K562 (cell line): ENCODE measurements around the gene FAAP100. TPM values are rescaled to one million over a fixed set of nuclear protein-coding genes. Genes with fewer than 3 reads are reported as not detected.

ENCODE experiments used
- ATAC-seq: fragments of 200-7000 bp; cut with Tn5 transposase; 3 replicates; pipeline ENCODE4 v1.9.1; 2020; ENCODE audit warnings: moderate library complexity
- BruUV-seq: library from RNA; stranded (reverse); fragments of 400-500 nt; replicated peaks from 2 replicates; lab custom pipeline; 2021; lab: Mats Ljungman, UMichigan
- CTCF ChIA-PET: fragments of 300-600 bp; formaldehyde crosslinking; extraction: SDS; loops from one replicate; lab custom pipeline; 2021; ENCODE audit warnings: low intra/inter-chr PET ratio; lab: Yijun Ruan, JAX
- POLR2A ChIA-PET: fragments of 300-600, 350-650 bp; sonication (Branson Sonifier 250); formaldehyde crosslinking; extraction: SDS; loops from one replicate; lab custom pipeline; 2021; ENCODE audit warnings: antibody characterized with exemption, inconsistent platforms; lab: Yijun Ruan, JAX
- DNase-seq, 4 experiments: peaks; one replicate each; pipeline versions ENCODE4 v3.0.0 to v3.0.0-alpha.2; 2011 to 2018; ENCODE audit warnings: low spot score in 3 of 4, mixed read lengths in 3 of 4; ENCODE audit errors: extremely low read depth in 1 of 4
- FAIRE-seq: peaks from 2 replicates; lab custom pipeline; 2011; peaks lifted over from hg19 to GRCh38; lab: Jason Lieb, UNC
- H2AFZ ChIP-seq: 2 replicates; pipeline ENCODE4 v1.6.0; 2011; ENCODE audit warnings: low read depth, low read length, control low read depth, inconsistent platforms
- H3K27ac ChIP-seq: fragments of 200-600 bp; 3 replicates; pipeline ENCODE4 v1.8.0; 2011; ENCODE audit warnings: low read depth, mild to moderate bottlenecking, control low read depth, inconsistent platforms, low read length, moderate library complexity, mixed read lengths; ENCODE audit errors: extremely low read depth
- H3K27me3 ChIP-seq, 2 experiments: fragments of 300-600 bp in 1 of 2; 2 replicates in 1 of 2; 3 replicates in 1 of 2; pipeline versions ENCODE4 v1.6.0 to v1.8.0; 2011; ENCODE audit warnings: inconsistent platforms in 2 of 2, low read length in 2 of 2, mild to moderate bottlenecking in 1 of 2, mixed read lengths in 1 of 2, moderate library complexity in 1 of 2; ENCODE audit not compliant: control insufficient read depth in 2 of 2, insufficient read depth in 2 of 2
- H3K36me3 ChIP-seq: fragments of 300-600 bp; 3 replicates; pipeline ENCODE4 v1.8.0; 2011; ENCODE audit warnings: mild to moderate bottlenecking, low read length, inconsistent platforms; ENCODE audit not compliant: control insufficient read depth, insufficient read depth
- H3K4me1 ChIP-seq, 2 experiments: fragments of 200-600 bp in 1 of 2; replicated peaks in 1 of 2; 2 replicates in 1 of 2; 3 replicates in 1 of 2; pipeline versions ENCODE4 v1.5.1 to v1.8.0; 2011; ENCODE audit warnings: inconsistent platforms in 2 of 2, low read length in 2 of 2, mild to moderate bottlenecking in 1 of 2, mixed read lengths in 1 of 2, moderate library complexity in 1 of 2; ENCODE audit not compliant: control insufficient read depth in 2 of 2, insufficient read depth in 2 of 2
- H3K4me2 ChIP-seq: 2 replicates; pipeline ENCODE4 v1.6.1; 2011; ENCODE audit warnings: low read length, control low read depth, inconsistent platforms, mixed read lengths; ENCODE audit not compliant: insufficient read depth
- H3K4me3 ChIP-seq: fragments of 200-600 bp; sonication (generic), shearing (Covaris generic); 2 replicates; pipeline ENCODE4 v1.5.1; 2016; ENCODE audit warnings: control low read depth, inconsistent platforms
- H3K79me2 ChIP-seq: fragments of 200-600 bp; 3 replicates; pipeline ENCODE4 v1.8.0; 2011; ENCODE audit warnings: low read length, inconsistent platforms; ENCODE audit not compliant: control insufficient read depth, insufficient read depth
- H3K9ac ChIP-seq, 2 experiments: 2 replicates each; pipeline versions ENCODE4 v1.6.0 to v1.6.1; 2011; ENCODE audit warnings: low read depth in 2 of 2, low read length in 2 of 2, control low read depth in 1 of 2, inconsistent platforms in 1 of 2, mild to moderate bottlenecking in 1 of 2, mixed read lengths in 1 of 2; ENCODE audit not compliant: insufficient read depth in 1 of 2
- H3K9me1 ChIP-seq: one replicate; pipeline ENCODE4 v1.6.0; 2011; ENCODE audit warnings: inconsistent platforms, mild to moderate bottlenecking, low read length, moderate library complexity; ENCODE audit not compliant: control insufficient read depth, insufficient read depth
- H3K9me3 ChIP-seq: replicated peaks from 2 replicates; pipeline ENCODE4 v1.5.1; 2011; ENCODE audit warnings: low read depth, low read length, inconsistent platforms; ENCODE audit not compliant: control insufficient read depth, insufficient read depth
- H4K20me1 ChIP-seq: replicated peaks from 2 replicates; pipeline ENCODE4 v1.6.1; 2011; ENCODE audit warnings: low read length, inconsistent platforms, mixed read lengths; ENCODE audit not compliant: control insufficient read depth, insufficient read depth
- ADNP ChIP-seq: fragments of 200-800 bp; sonication (Bioruptor generic); IDR thresholded peaks from 2 replicates; pipeline ENCODE4 v1.6.1; 2016; ENCODE audit warnings: missing genetic modification characterization, missing compliant biosample characterization
- CBFA2T2 ChIP-seq: fragments of 450-650 bp; conservative IDR thresholded peaks from 2 replicates; pipeline ENCODE4 v1.6.1; 2017; ENCODE audit warnings: mild to moderate bottlenecking
- FOSL1 ChIP-seq: fragments of 200-800 bp; sonication (Bioruptor generic); conservative IDR thresholded peaks from 2 replicates; pipeline ENCODE4 v1.6.1; 2016; ENCODE audit warnings: missing genetic modification characterization, missing compliant biosample characterization
- JUND ChIP-seq, 2 experiments: IDR thresholded peaks; 2 replicates in 1 of 2; 3 replicates in 1 of 2; pipeline ENCODE4 v1.6.1; 2011; ENCODE audit warnings: borderline replicate concordance in 2 of 2, low read depth in 2 of 2, low read length in 2 of 2, improper control_type of control experiment in 1 of 2, missing biosample characterization in 1 of 2, missing genetic modification characterization in 1 of 2, missing genetic modification reagents in 1 of 2
- POLR2A ChIP-seq: fragments of 450-650 bp; conservative IDR thresholded peaks from 2 replicates; pipeline ENCODE4 v1.6.1; 2016
- SOX6 ChIP-seq: fragments of 450-650 bp; IDR thresholded peaks from 2 replicates; pipeline ENCODE4 v1.6.1; 2014; ENCODE audit warnings: mild to moderate bottlenecking
- SUPT5H ChIP-seq: fragments of 450-650 bp; IDR thresholded peaks from 2 replicates; pipeline ENCODE4 v1.6.1; 2016
- WHSC1 ChIP-seq: IDR thresholded peaks from one replicate; pipeline ENCODE4 v1.6.1; 2012; ENCODE audit warnings: low read length, control low read depth, inconsistent platforms
- ZNF197 ChIP-seq: fragments of 200-800 bp; sonication (Bioruptor generic); IDR thresholded peaks from 2 replicates; pipeline ENCODE4 v1.6.1; 2016; ENCODE audit warnings: low read depth, missing genetic modification characterization, missing compliant biosample characterization
- WGBS: fragments of 100-300 bp; shearing (Covaris generic); methylation state at CpG from one replicate; pipeline ENCODE4 v1.1.6; 2016; ENCODE audit warnings: low coverage, mixed read lengths; ENCODE audit not compliant: insufficient coverage; ENCODE audit errors: missing lambda C conversion rate; 5-methylcytosine and 5-hydroxymethylcytosine counted together
- in situ Hi-C: fragments of 300-500 bp; cut with MboI; formaldehyde crosslinking; loops from 4 replicates; pipeline ENCODE4 v1.15.0; 2018; ENCODE audit warnings: inconsistent platforms, mixed read lengths
- intact Hi-C: fragments of 100-400 bp; cut with micrococcal nuclease; formaldehyde crosslinking; loops from 2 replicates; pipeline ENCODE4 v1.14.2; 2022
- polyA plus RNA-seq, 8 experiments: library from polyadenylated mRNA; depleted of rRNA in 4 of 8; stranded (reverse) in 5 of 8; unstranded in 3 of 8; fragments of >200 nt; fragmentation: Nextera tagmentation in 2 of 8; fragmentation: Illumina TruSeq in 1 of 8; extraction: Ambion mirVana in 2 of 8; extraction: Trizol in 1 of 8; gene quantifications; 2 replicates each; pipeline versions ENCODE4 v1.2.1 to v1.2.3, GENCODE V29; 2011 to 2014; ENCODE audit warnings: inconsistent platforms in 1 of 8, missing spikeins in 1 of 8
- total RNA-seq, 7 experiments: library from RNA; depleted of rRNA in 6 of 7; stranded (reverse); fragments of >200 nt in 6 of 7; fragmentation: Illumina TruSeq in 2 of 7; extraction: Trizol in 2 of 7; gene quantifications; 2 replicates each; pipeline versions ENCODE4 v1.2.1 to v1.2.3, GENCODE V29; 2011 to 2021; ENCODE audit warnings: low replicate concordance in 1 of 7
- TF ChIP-seq, protein P1 (sequence below), 2 experiments: fragments of 450-650 bp; IDR thresholded peaks; 2 replicates each; pipeline ENCODE4 v1.6.1; 2016
- TF ChIP-seq, protein P2 (sequence below), 2 experiments: IDR thresholded peaks; 2 replicates each; pipeline ENCODE4 v1.6.1; 2011; ENCODE audit warnings: borderline replicate concordance in 1 of 2, control low read depth in 1 of 2, low read depth in 1 of 2, low read length in 1 of 2, mild to moderate bottlenecking in 1 of 2, mixed read lengths in 1 of 2, moderate library complexity in 1 of 2; ENCODE audit not compliant: insufficient read depth in 1 of 2, insufficient read length in 1 of 2, poor library complexity in 1 of 2, severe bottlenecking in 1 of 2; ENCODE audit errors: extremely low read depth in 1 of 2
- TF ChIP-seq, protein P3 (sequence below): fragments of 250-450 bp; sonication (Bioruptor Pico); IDR thresholded peaks from 2 replicates; pipeline ENCODE4 v1.8.0; 2022; ENCODE audit warnings: inconsistent platforms
- TF ChIP-seq, protein P4 (sequence below), 3 experiments: fragments of 200-800 bp in 1 of 3; sonication (Bioruptor generic) in 1 of 3; sonication (generic) in 1 of 3; formaldehyde crosslinking in 1 of 3; IDR thresholded peaks; 2 replicates each; pipeline versions ENCODE4 v1.6.1 to v1.8.0; 2016 to 2022; ENCODE audit warnings: mild to moderate bottlenecking in 2 of 3, missing compliant biosample characterization in 2 of 3, missing genetic modification characterization in 2 of 3, missing genetic modification reagents in 1 of 3

The FAAP100 gene
- total and polyA plus RNA-seq, 9 of the 15 experiments (the other 6 are each of a cell fraction or from before 2014, with no cell fraction given): 0.31 to 51.2 (median 12.6) TPM

DNA sequence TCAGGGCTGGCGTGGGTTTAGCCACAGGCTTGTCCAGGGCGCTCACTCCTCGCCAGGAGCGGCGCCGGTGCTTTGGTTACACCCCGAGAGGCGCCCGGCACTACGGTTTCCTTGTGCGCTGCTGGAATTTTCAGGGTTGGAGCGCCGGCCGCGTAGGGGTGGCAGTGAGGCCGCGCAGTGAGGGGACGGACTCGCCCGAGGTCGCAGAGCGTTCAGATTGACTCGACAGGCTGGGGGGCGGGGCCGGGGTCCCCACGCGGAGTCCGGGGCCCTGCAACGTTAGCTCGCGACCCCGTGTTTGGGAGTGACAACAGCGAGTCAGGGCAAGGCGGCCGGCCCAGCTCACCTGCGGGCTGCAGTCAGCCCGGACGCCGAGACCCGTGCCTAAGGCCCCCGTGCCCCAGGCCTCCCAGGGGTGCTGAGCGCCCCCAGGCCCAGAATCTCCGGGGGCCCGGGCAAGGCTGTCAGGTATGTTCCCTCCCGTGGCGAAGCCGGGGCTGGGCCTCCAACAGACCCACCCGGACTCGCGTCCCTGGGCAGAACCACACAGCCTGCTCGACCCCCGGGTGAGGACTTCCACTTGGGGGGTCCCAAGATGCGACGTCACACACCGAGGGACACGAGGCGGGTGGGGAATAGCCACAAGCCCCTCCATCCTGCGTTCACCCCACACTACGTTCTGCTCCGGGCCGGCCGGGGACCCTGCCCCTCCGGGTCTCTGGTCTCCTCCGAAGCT, 38.2 kb downstream of the FAAP100 start (continued):
- TF ChIP-seq, protein P1, sequence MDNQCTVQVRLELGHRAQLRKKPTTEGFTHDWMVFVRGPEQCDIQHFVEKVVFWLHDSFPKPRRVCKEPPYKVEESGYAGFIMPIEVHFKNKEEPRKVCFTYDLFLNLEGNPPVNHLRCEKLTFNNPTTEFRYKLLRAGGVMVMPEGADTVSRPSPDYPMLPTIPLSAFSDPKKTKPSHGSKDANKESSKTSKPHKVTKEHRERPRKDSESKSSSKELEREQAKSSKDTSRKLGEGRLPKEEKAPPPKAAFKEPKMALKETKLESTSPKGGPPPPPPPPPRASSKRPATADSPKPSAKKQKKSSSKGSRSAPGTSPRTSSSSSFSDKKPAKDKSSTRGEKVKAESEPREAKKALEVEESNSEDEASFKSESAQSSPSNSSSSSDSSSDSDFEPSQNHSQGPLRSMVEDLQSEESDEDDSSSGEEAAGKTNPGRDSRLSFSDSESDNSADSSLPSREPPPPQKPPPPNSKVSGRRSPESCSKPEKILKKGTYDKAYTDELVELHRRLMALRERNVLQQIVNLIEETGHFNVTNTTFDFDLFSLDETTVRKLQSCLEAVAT (IDR thresholded peaks at IDR 0.05): no peak
- TF ChIP-seq CBFA2T2: no peak

DNA sequence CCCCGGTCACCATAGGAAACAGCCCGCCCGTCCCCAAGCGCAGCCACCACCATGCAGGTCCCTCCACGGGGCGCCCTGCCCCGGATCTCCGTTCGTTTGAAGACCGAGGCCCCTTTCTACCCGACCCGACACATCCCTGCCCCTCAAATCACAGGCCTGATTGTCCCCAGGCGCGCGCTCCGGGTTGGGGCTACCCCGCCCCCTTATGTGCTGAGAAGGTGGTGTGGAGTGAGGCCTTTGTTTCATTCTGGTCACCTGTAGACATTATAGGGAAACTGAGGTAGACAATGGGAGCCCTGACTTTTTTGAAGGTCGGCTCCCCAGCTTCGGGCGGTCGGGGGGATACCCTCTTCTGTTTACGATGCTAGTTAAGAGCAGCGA, 38.8 kb downstream of the FAAP100 start:
- peak overlapping the region; percentile 58 for H3K4me3 ChIP-seq
- H3K36me3 ChIP-seq: peaks cover 37% of the 10 kb centered on the region
- peaks cover 35 to 72% of the 10 kb centered on the region in 2 experiments; a peak in 4 of 5 replicates for H3K4me1 ChIP-seq
- FAIRE-seq: no peak
- H3K9me1 ChIP-seq: peaks cover 9% of the 10 kb centered on the region
- 0 out of 2 replicates have a peak, but pooled peaks cover 1% of the 10 kb centered on the region for H3K9me3 ChIP-seq
- TSS peak; percentile 73 for BruUV-seq
- intact Hi-C loops (no loop called here), in situ Hi-C loops (no loop called here)
- ATAC-seq: peak; percentile 1
- POLR2A ChIA-PET: interaction anchor here (0.6 to 6.4 kb wide), 13 partner anchors 14 to 689 kb away, joined by 3 to 132 read pairs (median 6); no protein-coding TSS in a partner anchor
- H3K27me3 ChIP-seq: no peaks in the 10 kb centered on the region
- CTCF ChIA-PET: interaction anchor here (0.6 kb wide), 1 partner anchor 219 kb away, joined by 3 read pairs; the partner anchor contains the start of gene SLC38A10
- H4K20me1 ChIP-seq: peaks cover 38% of the 10 kb centered on the region
- 29% methylated on average over 15 of the region's 23 CpGs for WGBS
- peak in 3 of 4 experiments; percentile 51 to 66 (median 63) for DNase-seq
- peak overlapping the region; percentile 72 for H3K4me2 ChIP-seq
- H3K9ac ChIP-seq: peak overlapping the region; percentile 98
- peak overlapping the region; percentile 58 for H2AFZ ChIP-seq
- H3K27ac ChIP-seq: peak overlapping the region; percentile 96
- H3K79me2 ChIP-seq: peaks cover 37% of the 10 kb centered on the region
- TF ChIP-seq FOSL1 (no peak), ZNF197 (CRISPR knock-in tag) (no peak), JUND (IDR thresholded peaks at IDR 0.05; ENCODE audit: borderline replicate concordance, low read depth, low read length) (no peak), JUND (tag; IDR thresholded peaks at IDR 0.05; ENCODE audit: borderline replicate concordance, low read depth, low read length) (no peak), SOX6 (0 out of 2 replicates have a peak, but pooled peaks have one; percentile 8), POLR2A (no peak; the same call in none of the 2 replicates), WHSC1 (no peak), SUPT5H (peak; percentile 10; the same call in 1 of the 2 replicates), ADNP (tag) (no peak)
- TF ChIP-seq, protein P2, sequence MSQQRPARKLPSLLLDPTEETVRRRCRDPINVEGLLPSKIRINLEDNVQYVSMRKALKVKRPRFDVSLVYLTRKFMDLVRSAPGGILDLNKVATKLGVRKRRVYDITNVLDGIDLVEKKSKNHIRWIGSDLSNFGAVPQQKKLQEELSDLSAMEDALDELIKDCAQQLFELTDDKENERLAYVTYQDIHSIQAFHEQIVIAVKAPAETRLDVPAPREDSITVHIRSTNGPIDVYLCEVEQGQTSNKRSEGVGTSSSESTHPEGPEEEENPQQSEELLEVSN (IDR thresholded peaks at IDR 0.05; ENCODE audit: borderline replicate concordance in 1 of 2, extremely low read depth in 1 of 2, insufficient read depth in 1 of 2, insufficient read length in 1 of 2, low read depth in 1 of 2, low read length in 1 of 2, poor library complexity in 1 of 2, severe bottlenecking in 1 of 2): peak in 1 of 2 experiments; percentile 36
- TF ChIP-seq, protein P3, sequence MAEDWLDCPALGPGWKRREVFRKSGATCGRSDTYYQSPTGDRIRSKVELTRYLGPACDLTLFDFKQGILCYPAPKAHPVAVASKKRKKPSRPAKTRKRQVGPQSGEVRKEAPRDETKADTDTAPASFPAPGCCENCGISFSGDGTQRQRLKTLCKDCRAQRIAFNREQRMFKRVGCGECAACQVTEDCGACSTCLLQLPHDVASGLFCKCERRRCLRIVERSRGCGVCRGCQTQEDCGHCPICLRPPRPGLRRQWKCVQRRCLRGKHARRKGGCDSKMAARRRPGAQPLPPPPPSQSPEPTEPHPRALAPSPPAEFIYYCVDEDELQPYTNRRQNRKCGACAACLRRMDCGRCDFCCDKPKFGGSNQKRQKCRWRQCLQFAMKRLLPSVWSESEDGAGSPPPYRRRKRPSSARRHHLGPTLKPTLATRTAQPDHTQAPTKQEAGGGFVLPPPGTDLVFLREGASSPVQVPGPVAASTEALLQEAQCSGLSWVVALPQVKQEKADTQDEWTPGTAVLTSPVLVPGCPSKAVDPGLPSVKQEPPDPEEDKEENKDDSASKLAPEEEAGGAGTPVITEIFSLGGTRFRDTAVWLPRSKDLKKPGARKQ: no peak
- TF ChIP-seq, protein P4, sequence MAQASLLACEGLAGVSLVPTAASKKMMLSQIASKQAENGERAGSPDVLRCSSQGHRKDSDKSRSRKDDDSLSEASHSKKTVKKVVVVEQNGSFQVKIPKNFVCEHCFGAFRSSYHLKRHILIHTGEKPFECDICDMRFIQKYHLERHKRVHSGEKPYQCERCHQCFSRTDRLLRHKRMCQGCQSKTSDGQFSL (CRISPR knock-in tag; IDR thresholded peaks at IDR 0.05): no peak
- TF ChIP-seq, protein P4 (tag; IDR thresholded peaks at IDR 0.05): no peak
